GM18526 (cell line): ENCODE results near the gene NMU.

Experiments used
- POLR2A ChIP-seq: IDR thresholded peaks from 3 replicates; pipeline ENCODE4 v1.6.1; 2011; ENCODE audit not compliant: insufficient read length; ENCODE audit errors: extremely low read depth

Gene NMU, protein sequence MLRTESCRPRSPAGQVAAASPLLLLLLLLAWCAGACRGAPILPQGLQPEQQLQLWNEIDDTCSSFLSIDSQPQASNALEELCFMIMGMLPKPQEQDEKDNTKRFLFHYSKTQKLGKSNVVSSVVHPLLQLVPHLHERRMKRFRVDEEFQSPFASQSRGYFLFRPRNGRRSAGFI

DNA sequence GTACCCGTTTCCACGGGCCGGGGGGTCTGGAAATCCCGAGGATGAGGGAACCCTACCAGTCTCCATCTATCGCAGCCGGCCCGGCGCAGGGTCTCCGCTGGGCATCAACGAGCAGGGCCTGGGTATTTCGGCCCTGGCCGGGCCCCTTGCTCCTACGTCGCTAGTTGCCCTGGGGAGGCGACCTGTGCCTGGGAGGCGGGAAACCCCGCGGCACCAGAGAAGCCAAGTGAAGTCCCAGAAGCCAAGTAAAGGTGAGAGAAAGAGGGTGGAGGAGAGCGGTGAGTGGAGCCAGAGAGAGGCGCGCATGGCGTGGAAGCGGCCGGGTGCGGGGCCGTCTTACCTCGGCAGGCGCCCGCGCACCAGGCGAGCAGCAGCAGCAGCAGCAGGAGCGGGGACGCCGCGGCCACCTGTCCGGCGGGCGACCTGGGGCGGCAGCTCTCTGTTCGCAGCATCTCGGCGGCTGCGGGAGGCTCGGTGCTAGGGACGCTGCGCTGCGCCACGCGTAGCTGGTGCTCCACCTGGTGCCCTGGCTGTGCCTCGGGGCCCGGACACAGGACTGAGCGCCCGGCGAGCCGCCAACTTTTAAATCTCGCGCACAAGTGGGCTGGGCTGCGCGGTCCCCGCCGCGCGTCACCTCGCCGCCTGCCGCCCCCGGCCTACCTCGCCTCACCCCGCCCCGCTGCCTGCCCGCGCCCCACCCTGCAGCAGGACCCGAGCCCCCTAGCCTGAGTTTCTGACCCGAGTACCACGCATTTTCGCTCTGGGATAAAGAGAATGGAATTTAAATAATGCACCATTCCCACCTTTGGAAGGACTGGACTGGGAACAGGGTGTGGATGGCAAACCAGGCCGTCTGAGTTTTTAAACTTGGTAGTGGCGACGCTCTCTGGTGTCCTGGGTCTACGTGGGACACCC is at the start of gene NMU:
Gene NMU (minus strand): TSS at position 558 of the 915 bp plus-strand sequence. CDS start 106 bp downstream, at position 452.
- no peak for TF ChIP-seq POLR2A

DNA sequence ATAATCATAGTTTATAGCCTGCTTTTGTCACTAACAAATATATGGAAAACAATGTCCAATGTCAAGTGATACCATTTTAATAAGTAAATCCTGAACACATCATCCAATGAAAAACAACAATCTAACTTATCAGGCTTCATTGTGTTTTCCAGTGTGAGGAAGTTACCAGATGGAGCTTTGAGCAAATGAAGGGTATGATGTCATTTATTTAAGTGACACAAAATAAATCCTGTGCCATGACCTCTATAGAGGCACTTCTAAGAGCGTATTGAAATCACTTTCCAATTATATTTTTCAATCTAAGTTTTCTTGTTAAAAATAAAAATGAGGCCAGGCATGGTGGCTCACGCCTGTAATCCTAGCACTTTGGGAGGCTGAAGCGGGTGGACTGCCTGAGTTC is 48.2 kb upstream of the NMU start:
- TF ChIP-seq POLR2A = no peak

DNA sequence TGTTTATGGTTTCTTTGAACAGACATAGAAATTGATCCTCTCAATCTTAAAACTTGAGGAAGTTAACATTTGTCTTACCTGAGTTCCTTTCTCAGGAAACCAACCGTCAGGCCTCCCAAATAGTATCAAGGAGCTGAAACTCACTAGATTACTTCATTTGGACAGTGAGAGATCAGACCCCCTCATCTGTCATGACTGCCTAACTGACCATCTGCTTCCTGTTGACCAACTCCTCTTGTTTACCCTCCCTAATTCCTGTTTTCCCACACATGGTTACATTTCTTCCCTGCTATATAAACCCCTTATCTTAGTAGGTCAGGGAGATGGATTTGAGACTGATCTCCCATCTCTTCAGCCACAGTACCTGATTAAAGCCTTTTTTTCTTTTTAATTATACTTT is 46.2 kb upstream of the NMU start:
- TF ChIP-seq POLR2A = no peak

DNA sequence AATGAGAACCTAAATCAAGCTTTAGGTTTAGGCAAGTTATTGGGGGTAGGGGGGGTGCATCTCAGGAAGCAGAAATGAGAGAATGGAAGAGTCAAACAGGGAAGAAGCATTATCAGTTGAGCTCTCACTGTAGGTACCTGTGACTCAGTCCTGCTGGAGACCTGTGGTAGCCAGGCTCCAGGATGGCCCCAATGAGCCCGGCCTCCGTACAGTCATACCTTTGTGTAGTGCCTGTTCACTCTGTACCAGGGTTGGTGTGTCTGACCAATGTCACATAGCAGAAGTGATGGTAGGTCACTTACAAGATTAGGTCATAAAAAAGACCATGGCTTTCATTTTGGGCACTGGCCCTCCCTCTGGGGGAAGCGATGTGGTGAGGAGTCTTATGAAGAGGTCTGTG is 45.3 kb upstream of the NMU start:
- TF ChIP-seq POLR2A = no peak

DNA sequence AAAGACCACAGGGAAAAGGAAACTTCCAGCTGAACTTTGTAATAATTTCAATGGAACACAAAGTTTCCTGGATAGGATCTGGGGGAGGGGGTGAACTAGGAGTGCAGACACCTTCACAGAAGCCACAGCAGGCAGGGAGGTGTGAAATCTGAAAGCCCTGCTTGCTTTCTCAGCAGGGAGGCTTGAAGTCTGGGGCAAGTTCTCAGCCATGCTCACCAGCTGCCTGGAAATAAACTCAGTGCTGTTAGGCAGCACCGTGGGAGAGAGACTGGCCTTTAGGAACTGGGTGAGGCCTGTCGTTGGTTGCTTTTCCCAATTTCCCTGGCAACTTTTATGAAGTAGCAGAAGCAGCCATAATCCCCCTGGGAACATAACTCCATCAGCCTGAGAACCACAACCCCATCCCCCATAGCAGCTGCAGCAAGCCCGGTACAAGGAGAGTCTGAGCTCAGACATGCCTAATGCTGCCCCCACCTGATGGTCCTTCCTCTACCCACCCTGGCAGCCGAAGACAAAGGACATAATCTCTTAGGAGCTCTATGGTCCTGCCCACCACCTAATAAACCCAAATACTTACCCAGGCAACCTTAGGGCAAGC is 39.2 kb upstream of the NMU start:
- TF ChIP-seq POLR2A = no peak

DNA sequence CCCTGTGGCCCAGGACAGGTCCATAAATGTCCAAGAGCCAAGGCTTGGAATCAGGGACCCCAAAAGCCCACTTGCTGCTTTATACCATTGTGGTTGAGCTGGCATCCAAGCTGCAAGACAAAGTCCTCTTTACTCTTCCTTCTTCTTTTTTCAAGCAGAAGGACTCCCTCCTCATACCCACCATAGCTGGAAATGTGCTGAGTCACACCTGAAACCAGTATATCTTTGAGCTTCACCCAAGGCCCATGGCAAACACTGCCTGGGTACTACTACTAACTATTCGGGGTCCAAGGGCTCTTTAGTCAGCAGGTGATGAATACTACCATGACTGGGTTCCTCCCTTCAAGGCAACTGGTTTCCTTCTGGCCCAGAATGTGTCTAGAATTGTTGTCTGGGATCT is 37.3 kb upstream of the NMU start:
- no peak for TF ChIP-seq POLR2A

DNA sequence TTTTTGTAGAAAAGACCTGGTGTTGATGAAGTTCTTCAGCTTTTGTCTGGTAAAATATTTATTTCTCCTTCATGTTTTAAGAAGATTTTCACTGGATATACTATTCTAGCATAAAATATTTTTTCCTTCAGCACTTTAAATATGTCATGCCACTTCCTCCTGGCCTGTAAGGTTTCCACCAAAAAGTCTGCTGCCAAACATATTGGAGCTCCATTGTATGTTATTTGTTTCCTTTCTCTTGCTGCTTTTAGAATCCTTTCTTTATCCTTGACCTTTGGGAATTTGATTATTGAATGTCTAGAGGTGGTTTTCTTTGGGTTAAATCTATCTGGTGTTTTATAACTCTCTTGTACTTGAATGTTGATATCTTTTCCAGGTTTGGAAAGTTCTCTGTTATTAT is 35.6 kb upstream of the NMU start:
- no peak for TF ChIP-seq POLR2A

DNA sequence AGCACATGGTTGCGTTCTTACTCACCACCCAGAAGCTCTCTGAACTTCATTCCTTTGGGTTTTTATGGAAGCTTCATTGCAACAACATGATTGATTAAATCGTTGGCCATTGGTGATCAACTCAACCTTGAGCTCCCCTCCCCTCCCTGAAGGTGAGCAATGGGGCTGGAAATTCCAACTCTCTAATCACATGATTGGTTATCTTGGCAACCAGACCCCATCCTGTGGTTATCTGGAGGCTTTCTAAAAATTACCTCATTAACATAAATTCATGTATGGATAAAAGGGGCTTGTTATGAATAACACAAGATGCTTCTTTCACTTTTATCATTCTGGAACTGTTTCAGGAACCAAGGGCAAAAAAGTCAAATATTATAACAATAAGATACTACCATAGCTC is 34.6 kb upstream of the NMU start:
- TF ChIP-seq POLR2A = no peak

DNA sequence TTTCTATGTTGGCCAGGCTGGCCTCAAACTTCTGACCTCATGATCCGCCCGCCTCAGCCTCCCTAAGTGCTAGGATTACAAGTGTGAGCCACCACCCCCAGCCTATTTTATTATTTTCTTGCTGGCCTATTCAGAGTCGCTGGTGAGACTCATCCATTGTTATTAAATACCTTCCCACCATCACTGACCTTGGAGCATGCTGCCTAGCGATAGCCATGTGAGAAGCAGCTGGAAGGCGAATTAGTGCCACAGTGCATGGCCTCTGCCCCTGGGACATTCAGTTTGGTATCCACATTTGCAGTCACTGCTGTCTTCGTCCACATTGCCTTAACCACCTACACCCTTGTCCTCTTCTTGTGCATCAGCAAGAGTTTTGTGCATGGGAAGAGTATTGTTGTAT is 32.4 kb upstream of the NMU start:
- TF ChIP-seq POLR2A = no peak

DNA sequence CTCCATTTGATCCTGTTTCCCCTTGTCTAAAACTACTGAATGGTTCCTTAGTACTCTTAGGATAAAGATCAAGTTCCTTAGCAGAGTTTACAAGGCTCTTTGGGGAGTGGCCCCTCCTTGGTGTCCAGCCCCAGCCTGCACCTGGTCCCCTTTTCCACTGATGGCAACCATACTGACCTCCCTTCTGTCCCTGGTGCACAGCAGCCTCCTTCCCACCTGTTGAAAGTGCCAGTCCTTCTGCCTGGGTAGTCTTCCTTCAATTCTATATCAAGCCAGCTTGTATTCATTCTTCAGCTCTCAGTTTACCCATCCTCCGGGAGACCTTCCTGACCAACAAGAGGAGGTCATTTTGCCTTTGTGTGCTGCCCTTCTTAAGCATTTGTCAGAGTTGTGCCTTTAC is 30.4 kb upstream of the NMU start:
- no peak for TF ChIP-seq POLR2A

DNA sequence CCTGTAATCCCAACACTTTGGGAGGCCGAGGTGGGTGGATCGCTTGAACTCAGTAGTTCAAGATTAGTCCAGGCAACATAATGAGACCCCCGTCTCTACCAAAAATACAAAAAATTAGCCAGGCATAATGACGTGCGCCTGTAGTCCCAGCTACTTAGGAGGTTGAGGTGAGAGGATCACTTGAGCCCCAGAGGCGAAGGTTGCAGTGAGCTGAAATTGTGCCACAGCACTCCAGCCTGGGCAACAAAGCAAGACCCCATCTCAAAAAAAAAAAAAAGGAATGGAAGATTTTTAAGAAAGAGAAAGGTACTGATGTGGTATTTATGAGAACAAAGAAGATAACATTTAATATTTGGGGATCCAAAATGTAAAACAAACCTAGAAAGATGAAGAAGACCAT is 27.0 kb upstream of the NMU start:
- TF ChIP-seq POLR2A = no peak

DNA sequence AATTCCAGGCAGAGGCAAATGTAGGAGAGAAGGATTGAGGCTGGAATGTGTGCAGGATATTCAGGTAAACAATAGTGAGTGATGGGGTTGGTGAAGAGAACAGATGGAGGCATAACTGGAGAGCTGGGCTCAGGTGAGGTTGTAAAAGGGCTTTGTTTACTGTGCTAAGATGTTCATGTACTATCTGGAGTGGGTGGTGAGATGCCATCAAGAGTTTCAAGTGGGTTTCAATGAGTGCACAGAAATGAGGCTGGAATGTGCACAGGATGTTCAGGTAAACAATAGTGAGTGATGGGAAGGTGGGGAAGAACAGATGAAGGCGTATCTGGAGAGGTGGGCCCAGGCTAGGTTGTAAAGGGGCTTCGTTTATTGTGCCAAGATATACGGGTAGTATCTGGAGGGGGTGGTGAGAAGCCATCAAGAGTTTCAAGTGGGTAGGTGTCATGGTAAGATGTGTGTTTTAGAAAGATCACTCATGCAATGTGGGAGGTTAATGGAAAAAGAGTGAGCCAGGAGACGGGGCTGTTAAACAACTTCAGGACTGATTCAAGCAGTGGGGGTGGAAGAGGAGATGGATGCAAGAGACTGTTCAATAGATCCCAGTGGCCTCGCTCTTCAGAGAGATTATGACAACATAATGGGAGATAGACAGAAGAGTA is 25.4 kb upstream of the NMU start:
- TF ChIP-seq POLR2A = no peak

DNA sequence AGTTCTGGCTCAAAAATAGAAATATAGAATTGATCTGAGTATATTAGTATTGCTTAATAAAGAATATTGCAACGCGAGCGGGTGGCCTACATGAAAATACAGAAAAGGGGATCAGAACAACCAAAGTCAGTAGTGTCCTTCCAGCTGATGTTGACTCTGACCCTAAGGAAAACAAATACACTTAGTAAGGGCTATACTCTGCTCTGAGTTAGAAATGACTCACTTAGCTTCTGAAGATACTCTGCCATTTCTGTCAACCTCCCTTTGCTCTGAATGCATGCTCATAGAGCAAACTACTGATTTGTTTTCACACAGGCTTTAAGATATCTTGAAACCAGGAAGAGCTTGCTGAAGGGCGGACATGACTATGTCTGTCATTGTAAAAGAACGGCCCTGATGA is 22.6 kb upstream of the NMU start:
- TF ChIP-seq POLR2A = no peak

DNA sequence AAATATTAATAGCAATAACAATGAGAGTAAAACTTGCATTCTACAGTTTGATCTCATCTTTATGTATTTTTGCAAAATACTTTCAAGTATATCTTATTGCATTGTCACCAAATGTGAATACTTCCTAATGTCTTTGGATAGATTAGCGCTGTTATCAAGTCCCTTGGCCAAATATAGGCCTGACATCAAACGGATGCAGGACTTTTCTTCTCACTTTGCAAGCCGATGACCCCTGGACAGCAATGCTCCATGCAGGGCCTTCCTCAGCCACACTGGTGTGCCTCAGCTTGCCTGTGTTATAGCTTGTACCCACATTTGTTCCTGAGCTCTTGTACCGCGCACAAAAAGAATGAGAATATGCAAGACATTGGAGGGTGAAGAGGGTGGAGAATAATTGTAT is 18.0 kb upstream of the NMU start:
- TF ChIP-seq POLR2A = no peak

DNA sequence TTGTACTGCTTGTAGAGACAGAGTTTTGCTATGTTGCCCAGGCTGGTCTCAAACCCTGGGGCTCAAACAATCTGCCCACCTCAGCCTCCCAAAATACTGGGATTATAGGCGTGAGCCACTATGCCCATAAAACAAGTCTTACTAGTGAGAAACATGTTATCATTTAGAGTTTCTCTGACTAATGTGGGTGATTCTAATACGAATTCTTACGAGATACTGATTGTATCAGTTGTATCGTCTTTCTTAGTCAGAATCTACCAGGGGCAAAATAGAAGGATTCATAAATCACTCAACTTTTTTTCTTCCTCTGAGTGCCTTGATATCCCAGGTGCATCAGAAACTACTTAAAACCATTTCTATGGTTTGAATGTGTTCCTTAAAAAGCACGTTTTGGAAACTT is 14.4 kb upstream of the NMU start:
- TF ChIP-seq POLR2A = no peak
